HG03354 (cell line): Measurements from ENCODE around the gene AP1S2.
"Not testable (repeated sequence)": the region's sequence is repeated elsewhere in the genome, so short reads cannot be mapped to it uniquely, and the experiment has no call there.

Experiments
- ATAC-seq: cut with Tn5 transposase; IDR thresholded peaks from one replicate; pipeline ENCODE4 v1.9.1; 2021; ENCODE audit warnings: mild to moderate bottlenecking; ENCODE audit not compliant: unreplicated experiment, poor library complexity, severe bottlenecking

Gene AP1S2

GRCh38 chrX:15854712-15855567 lies at the start of gene AP1S2:
Gene AP1S2 (minus strand): TSS chrX:15854813. CDS start chrX:15852524, 2,289 bp downstream.
- peak; percentile 93 for ATAC-seq

DNA sequence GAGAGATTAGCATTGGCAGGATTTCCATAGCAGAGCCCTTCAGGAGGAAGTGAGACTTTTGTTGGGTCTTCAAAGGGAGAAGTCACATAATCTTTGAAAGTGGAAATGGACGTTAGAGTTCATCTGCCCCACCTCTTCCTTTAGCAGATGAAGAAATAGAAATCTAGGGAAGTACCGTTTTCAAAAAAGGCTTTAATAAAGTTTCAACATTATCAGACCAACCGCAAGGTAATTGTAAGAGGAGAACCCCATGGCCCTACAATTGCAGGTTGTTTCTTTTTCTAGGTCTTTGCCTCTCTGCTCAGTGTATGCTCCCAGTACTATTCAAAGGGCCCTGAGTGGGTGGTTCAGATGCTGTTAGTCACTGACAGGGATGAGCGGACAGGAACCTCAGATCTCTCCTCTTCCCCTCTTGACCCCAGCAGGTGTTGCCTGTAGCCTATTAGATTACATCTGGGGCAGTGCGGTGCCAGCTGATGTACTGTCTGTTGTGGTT lies 48.6 kb upstream of the AP1S2 start:
- ATAC-seq, result peak; percentile 93

GRCh38 chrX:15895334-15895733 lies 40.7 kb upstream of the AP1S2 start:
- no peak for ATAC-seq

DNA sequence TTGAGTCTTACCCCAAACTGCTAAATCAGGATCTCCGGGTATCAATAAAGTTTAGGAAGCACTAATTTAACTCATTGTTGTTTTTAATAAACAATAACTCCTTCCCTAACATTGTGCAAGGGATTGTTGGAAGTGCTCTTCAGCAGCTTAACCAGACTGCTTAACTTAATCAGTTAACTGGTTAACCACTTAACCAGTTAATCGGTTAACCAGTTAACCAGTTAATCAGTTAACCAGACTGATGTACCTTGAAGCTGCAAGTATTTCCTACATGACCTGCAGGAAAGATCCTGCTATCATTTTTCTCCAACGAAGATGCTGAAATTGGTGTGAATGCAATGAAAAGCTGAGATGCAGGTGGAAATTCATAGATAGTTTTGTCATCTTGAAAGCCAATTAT lies 40.1 kb upstream of the AP1S2 start:
- no peak for ATAC-seq

DNA sequence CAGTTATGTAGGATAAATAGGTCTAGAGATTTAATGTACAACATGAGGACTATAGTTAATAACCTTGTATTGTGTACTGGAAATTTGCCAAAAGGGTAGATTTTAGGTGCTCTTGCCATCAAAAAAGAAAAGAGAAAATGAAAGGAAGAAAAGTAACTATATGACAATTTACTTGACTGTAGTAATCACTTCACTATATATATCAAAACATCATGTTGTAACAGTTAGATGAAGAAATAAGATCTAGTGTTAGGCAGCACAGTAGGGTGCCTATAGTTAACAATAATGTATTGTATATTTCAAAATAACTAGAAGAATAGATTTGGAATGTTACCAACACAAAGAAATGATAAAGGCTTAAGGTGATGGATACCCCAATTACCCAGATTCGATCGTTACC lies 35.9 kb upstream of the AP1S2 start:
- ATAC-seq, result no peak

- ATAC-seq, result no peak
Measured at GRCh38 chrX:15888062-15888461, 33.4 kb upstream of the AP1S2 start.

DNA sequence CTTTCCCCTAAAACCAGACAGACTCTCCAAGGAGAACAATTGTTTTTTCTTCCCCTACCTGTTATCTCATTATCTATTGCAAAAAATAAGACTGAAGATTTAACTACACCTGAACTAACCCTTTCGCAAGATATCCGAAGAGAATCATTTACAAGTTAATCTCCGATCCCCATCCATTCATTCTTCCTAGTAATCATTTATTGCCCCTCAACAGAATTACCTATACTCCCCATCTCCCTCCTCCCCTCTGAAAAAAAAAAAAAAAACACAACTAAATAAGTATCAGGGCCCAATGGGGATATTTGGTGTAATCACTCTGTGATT lies 28.9 kb upstream of the AP1S2 start:
- ATAC-seq, result no peak

GRCh38 chrX:15882704-15883539 lies 28.3 kb upstream of the AP1S2 start:
- peak; percentile 85 for ATAC-seq

GRCh38 chrX:15881381-15881897 lies 26.8 kb upstream of the AP1S2 start:
- peak; percentile 56 for ATAC-seq

DNA sequence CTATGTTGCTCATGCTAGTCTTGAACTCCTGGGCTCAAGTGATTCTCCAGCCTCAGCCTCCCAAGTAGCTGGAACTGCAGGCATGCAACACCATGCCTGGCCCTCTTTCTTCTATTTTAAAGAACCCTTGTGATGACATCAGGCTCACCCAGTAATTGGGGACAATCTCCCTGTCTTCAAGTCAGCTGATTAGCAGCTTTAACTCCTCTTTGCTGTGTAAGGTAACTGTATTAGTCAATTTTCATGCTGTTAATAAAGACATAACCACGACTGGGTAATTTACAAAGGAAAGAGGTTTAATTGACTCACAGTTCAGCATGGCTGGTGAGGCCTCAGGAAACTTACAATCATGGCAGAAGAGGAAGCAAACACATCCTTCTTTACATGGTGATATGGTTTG lies 23.3 kb upstream of the AP1S2 start:
- ATAC-seq, result not testable (repeated sequence)

DNA sequence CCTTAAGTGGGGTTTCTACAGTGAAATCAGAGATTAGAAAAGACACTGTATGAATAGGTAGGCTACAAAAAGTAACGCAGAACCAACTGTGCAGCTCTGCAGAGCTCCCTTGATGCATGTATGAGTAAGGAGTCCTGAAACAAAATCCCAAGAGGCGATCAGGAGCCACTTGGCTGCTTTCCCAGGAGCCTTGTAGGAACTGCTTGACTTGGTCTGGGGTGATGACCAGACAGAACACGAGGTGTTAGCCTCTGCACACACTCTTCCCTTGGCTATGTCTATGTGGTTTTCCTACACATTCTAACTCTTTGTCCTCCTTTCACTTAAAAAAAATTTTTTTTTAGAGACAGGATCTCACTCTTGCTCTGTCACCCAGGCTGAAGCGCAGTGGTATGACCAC lies 22.8 kb upstream of the AP1S2 start:
- no peak for ATAC-seq

GRCh38 chrX:15874672-15875071 lies 20.1 kb upstream of the AP1S2 start:
- ATAC-seq, result no peak

GRCh38 chrX:15873566-15873965 lies 19.0 kb upstream of the AP1S2 start:
- no peak for ATAC-seq

- no peak for ATAC-seq
Measured at GRCh38 chrX:15870310-15870709, 15.7 kb upstream of the AP1S2 start.

DNA sequence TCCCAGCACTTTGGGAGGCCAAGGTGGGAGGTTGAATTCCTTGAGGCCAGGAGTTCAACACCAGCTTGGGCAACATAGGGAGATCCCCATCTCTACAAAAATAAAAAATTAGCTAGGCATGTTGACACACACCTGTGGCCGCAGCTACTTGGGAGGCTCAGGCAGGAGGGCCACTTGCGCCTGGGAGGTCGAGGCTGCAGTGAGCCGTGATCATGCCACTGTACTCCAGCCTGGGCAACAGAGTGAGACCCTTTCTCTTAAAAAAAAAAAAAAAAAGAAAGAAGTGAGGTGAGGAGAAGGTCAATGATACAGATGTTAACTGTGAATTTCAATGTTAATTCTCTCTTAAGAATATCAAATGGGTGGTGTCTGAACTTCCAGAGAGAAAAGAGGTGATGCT lies 15.1 kb upstream of the AP1S2 start:
- ATAC-seq, result no peak

GRCh38 chrX:15866147-15866546 lies 11.5 kb upstream of the AP1S2 start:
- no peak for ATAC-seq

GRCh38 chrX:15864629-15865028 lies 10.0 kb upstream of the AP1S2 start:
- no peak for ATAC-seq

- no peak for ATAC-seq
Measured at GRCh38 chrX:15864023-15864422, 9.4 kb upstream of the AP1S2 start.

DNA sequence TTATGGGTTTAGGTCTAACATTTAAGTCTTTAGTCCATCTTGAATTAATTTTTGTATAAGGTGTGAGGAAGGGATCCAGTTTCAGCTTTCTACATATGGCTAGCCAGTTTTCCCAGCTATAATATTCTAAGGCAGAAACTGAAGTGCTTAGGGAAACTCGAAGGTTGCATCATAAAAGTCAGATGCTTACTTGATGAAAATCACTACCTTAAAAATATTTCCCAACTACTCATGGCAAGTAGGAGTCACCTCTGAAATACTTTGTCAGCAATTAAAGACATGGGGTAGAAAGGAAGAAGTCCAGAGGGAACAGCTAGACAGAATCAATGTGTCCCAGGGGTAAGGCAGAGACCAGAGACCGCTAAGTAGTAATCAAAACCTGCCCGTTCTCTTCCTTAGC lies 6.3 kb upstream of the AP1S2 start:
- ATAC-seq, result no peak

DNA sequence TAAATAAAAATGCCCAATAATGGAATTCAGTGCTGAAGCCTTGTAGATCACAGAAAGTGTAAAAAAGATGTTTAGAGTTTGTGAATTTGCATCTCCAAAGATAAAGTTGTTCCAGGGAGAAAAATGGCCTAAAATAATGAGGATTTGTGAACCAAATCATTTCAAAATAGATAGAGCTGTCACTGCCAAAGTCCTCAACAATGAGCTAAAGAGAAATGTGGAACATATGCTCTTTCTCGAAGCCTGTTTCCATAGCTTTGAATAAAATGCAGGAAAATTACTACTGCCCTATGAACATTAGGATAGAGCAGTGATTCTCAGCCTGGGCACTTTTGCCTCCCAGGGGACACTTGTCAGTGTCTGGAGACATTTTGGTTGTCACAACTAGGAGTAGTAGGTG lies 3.4 kb upstream of the AP1S2 start:
- ATAC-seq, result no peak

DNA sequence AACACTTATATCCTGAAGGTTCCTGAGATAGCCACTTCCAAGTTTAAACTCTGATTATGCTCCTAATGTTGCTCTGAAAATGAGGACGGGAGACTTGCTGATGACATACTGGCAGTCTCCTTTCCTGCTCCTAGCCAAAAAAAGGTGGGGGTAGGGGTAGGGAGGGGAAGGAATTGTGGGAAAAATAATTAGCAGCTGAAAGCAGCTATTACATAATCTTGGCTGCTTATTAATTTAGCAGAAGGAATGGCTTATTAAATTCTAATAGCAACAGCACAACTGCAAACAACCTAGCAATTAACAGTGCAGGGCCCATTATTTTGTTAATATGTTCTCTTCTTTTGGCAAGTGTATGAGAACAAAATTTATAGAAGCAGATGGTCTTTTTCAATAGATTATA lies 2.0 kb upstream of the AP1S2 start:
- no peak for ATAC-seq
